ENCODE data around the gene TSC2. TPM values are rescaled to one million over a fixed set of nuclear protein-coding genes. Genes with fewer than 3 reads are reported as not detected.

Gene TSC2
- total RNA-seq = 37.8 and 59.7 TPM in 2 replicates

GRCh38 chr16:2047330-2048115, at the start of gene TSC2, which contains the start of gene NTHL1:
Gene TSC2 (plus strand): TSS chr16:2047985. CDS start chr16:2048616, 631 bp downstream.
Gene NTHL1 (minus strand): TSS chr16:2047834. CDS start chr16:2047823, 11 bp downstream.

GRCh38 chr16:2009791-2010510, 37.8 kb upstream of the TSC2 start, which contains the start of gene ZNF598:
Gene ZNF598 (minus strand): TSS chr16:2009821.

GRCh38 chr16:2019518-2019920, 28.3 kb upstream of the TSC2 start, which contains the start of gene NPW:
Gene NPW (plus strand): TSS chr16:2019785.

DNA sequence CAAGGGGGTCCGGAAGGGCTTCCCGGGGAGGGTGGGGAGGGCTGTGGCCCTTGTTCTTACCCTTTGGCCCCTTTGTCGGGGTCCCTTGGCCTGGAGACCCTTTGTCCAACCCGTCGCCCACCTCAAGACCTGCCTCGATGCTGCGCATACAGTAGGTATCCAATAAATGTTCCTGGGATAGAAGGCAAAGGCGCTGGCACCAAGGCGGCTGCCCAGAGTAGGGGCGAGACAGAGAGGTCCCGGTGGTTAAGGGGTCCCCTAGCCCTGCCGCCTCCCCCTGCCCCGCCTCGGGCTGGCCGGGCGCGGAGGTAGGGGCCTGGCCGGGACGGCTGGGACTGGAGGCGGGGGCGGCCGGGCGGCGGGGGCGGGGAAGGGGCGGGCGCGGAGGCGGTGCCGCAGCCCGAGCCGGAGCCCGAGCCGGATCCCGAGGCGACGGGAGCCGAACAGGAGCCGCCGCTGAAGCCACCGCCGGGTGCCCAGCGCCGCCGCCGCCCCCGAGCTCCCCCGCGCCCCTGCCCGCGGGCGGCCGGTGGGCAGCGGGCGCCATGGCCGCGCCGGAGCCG, 21.2 kb upstream of the TSC2 start, which contains the start of gene NHERF2:
Gene NHERF2 (plus strand): TSS at position 442 of the 563 bp plus-strand sequence. CDS start 104 bp downstream, at position 546.

GRCh38 chr16:2135770-2136490, 88.1 kb downstream of the TSC2 start, which contains the start of gene PKD1:
Gene PKD1 (minus strand): TSS chr16:2135898. CDS start chr16:2135689, 209 bp downstream.

Other genes with a start within 250 kb of the TSC2 start
- gene HAGH, start 221.2 kb upstream of the TSC2 start, total RNA-seq = 35.1 and 58.0 TPM in 2 replicates
- gene FAHD1, start 220.8 kb upstream of the TSC2 start, total RNA-seq = 44.4 and 101 TPM in 2 replicates
- gene MEIOB, start 175.8 kb upstream of the TSC2 start, total RNA-seq = 0.28 TPM in 1 of 2 replicates, not detected in the other
- gene HS3ST6, start 129.6 kb upstream of the TSC2 start, total RNA-seq = not detected in 2 replicates
- gene MSRB1, start 104.8 kb upstream of the TSC2 start, total RNA-seq = 7.4 and 9.5 TPM in 2 replicates
- not detected in 2 replicates for gene RPL3L, start 93.3 kb upstream of the TSC2 start, total RNA-seq
- gene NDUFB10, start 88.4 kb upstream of the TSC2 start, total RNA-seq = 194 and 232 TPM in 2 replicates
- gene RPS2, start 83.2 kb upstream of the TSC2 start, total RNA-seq = 3,442 and 3,638 TPM in 2 replicates
- not detected in 2 replicates for gene RNF151, start 81.1 kb upstream of the TSC2 start, total RNA-seq
- gene TBL3, start 75.9 kb upstream of the TSC2 start, total RNA-seq = 27.9 and 34.6 TPM in 2 replicates
- gene NOXO1, start 66.5 kb upstream of the TSC2 start, total RNA-seq = 0.14 TPM in 1 of 2 replicates, not detected in the other
- gene GFER, start 63.8 kb upstream of the TSC2 start, total RNA-seq = 10.1 and 11.5 TPM in 2 replicates
- gene SYNGR3, start 58.0 kb upstream of the TSC2 start, total RNA-seq = 2.4 and 3.3 TPM in 2 replicates
- 11.4 and 11.8 TPM in 2 replicates for gene ZNF598, start 38.2 kb upstream of the TSC2 start, total RNA-seq
- gene NPW, start 28.2 kb upstream of the TSC2 start, total RNA-seq = 0.18 and 0.43 TPM in 2 replicates
- gene NHERF2, start 21.1 kb upstream of the TSC2 start, total RNA-seq = 27.0 and 28.1 TPM in 2 replicates
- gene NTHL1, start 151 bp upstream of the TSC2 start, total RNA-seq = 33.8 and 40.0 TPM in 2 replicates
- gene PKD1, start 87.9 kb downstream of the TSC2 start, total RNA-seq = 91.0 and 116 TPM in 2 replicates
- gene RAB26, start 100.6 kb downstream of the TSC2 start, total RNA-seq = 0.71 and 1.6 TPM in 2 replicates
- 48.1 and 52.7 TPM in 2 replicates for gene TRAF7, start 107.8 kb downstream of the TSC2 start, total RNA-seq
- gene CASKIN1, start 148.6 kb downstream of the TSC2 start, total RNA-seq = 0.14 and 0.37 TPM in 2 replicates
- 10.7 and 17.5 TPM in 2 replicates for gene MLST8, start 157.5 kb downstream of the TSC2 start, total RNA-seq
- 1.00 and 1.8 TPM in 2 replicates for gene BRICD5, start 162.9 kb downstream of the TSC2 start, total RNA-seq
- 5.3 and 7.8 TPM in 2 replicates for gene PGP, start 166.9 kb downstream of the TSC2 start, total RNA-seq
- gene E4F1, start 175.6 kb downstream of the TSC2 start, total RNA-seq = 24.0 and 28.8 TPM in 2 replicates
- 0.43 and 0.65 TPM in 2 replicates for gene DNASE1L2, start 188.5 kb downstream of the TSC2 start, total RNA-seq
- gene ECI1, start 203.6 kb downstream of the TSC2 start, total RNA-seq = 24.9 and 33.8 TPM in 2 replicates
- 33.1 and 44.0 TPM in 2 replicates for gene RNPS1, start 220.1 kb downstream of the TSC2 start, total RNA-seq

Measured in smooth muscle cell of bladder (primary cell).